B cell (primary cell): ENCODE measurements around the gene DPH3. TPM values are rescaled to one million over a fixed set of nuclear protein-coding genes. Genes with fewer than 3 reads are reported as not detected.

Source experiments
- ATAC-seq: fragments of 200-7000 bp; cut with Tn5 transposase; one replicate; pipeline ENCODE4 v1.10.0; 2021; ENCODE audit warnings: low read depth, mild to moderate bottlenecking, moderate number of reproducible peaks, moderate library complexity
- CTCF ChIA-PET: fragments of 350-600 bp; sonication (Branson Sonifier 250); formaldehyde crosslinking; loops from one replicate; lab custom pipeline; 2021; ENCODE audit warnings: antibody characterized with exemption, inconsistent platforms; lab: Charles Lee
- POLR2A ChIA-PET: fragments of 350-600 bp; sonication (Branson Sonifier 250); formaldehyde crosslinking; loops from one replicate; lab custom pipeline; 2021; ENCODE audit warnings: antibody characterized with exemption; lab: Charles Lee
- DNase-seq: peaks from one replicate; pipeline ENCODE4 v3.0.0; 2013
- H2AFZ ChIP-seq: 2 replicates; pipeline ENCODE4 v1.6.1; 2012; ENCODE audit warnings: mild to moderate bottlenecking, low read depth, low read length; ENCODE audit not compliant: insufficient read depth, poor library complexity, severe bottlenecking
- H3K27ac ChIP-seq, 2 donors: 1 replicate in 1 of 2; 2 replicates in 1 of 2; pipeline ENCODE4 v1.5.1; 2012 to 2013; ENCODE audit warnings: low read length in 2 of 2, mild to moderate bottlenecking in 2 of 2, moderate library complexity in 1 of 2
- H3K27me3 ChIP-seq, 4 experiments: fragments of 200-600 bp in 1 of 4; sonication (generic) in 1 of 4; replicated peaks in 1 of 4; 1 replicate in 2 of 4; 2 replicates in 2 of 4; pipeline versions ENCODE4 v1.6.1 to v1.7.0; 2013 to 2016; ENCODE audit warnings: low read length in 3 of 4, mild to moderate bottlenecking in 2 of 4, mixed read lengths in 1 of 4, moderate library complexity in 1 of 4; ENCODE audit not compliant: insufficient read depth in 4 of 4, control insufficient read depth in 3 of 4; ENCODE audit errors: control extremely low read depth in 1 of 4
- H3K36me3 ChIP-seq, 2 experiments: replicated peaks in 1 of 2; 1 replicate in 1 of 2; 2 replicates in 1 of 2; pipeline versions ENCODE4 v1.6.1 to v1.7.1; 2013; ENCODE audit warnings: low read length in 1 of 2; ENCODE audit not compliant: insufficient read depth in 2 of 2, control insufficient read depth in 1 of 2; ENCODE audit errors: control extremely low read depth in 1 of 2, extremely low read depth in 1 of 2
- H3K4me1 ChIP-seq, 2 donors: fragments of 200-600 bp in 1 of 2; sonication (generic) in 1 of 2; 1 replicate in 1 of 2; 2 replicates in 1 of 2; pipeline versions ENCODE4 v1.5.1 to v1.6.1; 2013 to 2017; ENCODE audit warnings: low read length in 2 of 2; ENCODE audit not compliant: control insufficient read depth in 2 of 2, insufficient read depth in 2 of 2
- H3K4me2 ChIP-seq: replicated peaks from 2 replicates; pipeline ENCODE3; 2012; ENCODE audit warnings: mild to moderate bottlenecking, low read depth, low read length; ENCODE audit not compliant: poor library complexity, severe bottlenecking
- H3K4me3 ChIP-seq, 5 experiments: fragments of 200-600 bp in 1 of 5; sonication (generic) in 1 of 5; 1 replicate in 3 of 5; 2 replicates in 2 of 5; pipeline versions ENCODE4 v1.5.1 to v1.7.0; 2011 to 2016; ENCODE audit warnings: low read length in 4 of 5, mild to moderate bottlenecking in 4 of 5, low read depth in 2 of 5, control low read depth in 1 of 5, moderate library complexity in 1 of 5; ENCODE audit not compliant: insufficient read depth in 1 of 5; ENCODE audit errors: control extremely low read depth in 1 of 5, extremely low read depth in 1 of 5
- H3K79me2 ChIP-seq: fragments of 200-600 bp; sonication (generic); one replicate; pipeline ENCODE4 v1.6.0; 2016; ENCODE audit warnings: low read length; ENCODE audit not compliant: control insufficient read depth, insufficient read depth
- H3K9ac ChIP-seq: fragments of 200-600 bp; sonication (generic); 2 replicates; pipeline ENCODE4 v1.6.1; 2017; ENCODE audit warnings: mild to moderate bottlenecking, low read length, moderate library complexity
- H3K9me3 ChIP-seq, 3 donors: one replicate each; pipeline versions ENCODE4 v1.6.1 to v1.7.1; 2013; ENCODE audit warnings: low read length in 2 of 3; ENCODE audit not compliant: control insufficient read depth in 2 of 3, insufficient read depth in 1 of 3; ENCODE audit errors: control extremely low read depth in 1 of 3
- H4K20me1 ChIP-seq: 2 replicates; pipeline ENCODE4 v1.6.0; 2012; ENCODE audit warnings: mild to moderate bottlenecking, low read length; ENCODE audit not compliant: insufficient read depth, control insufficient read depth, poor library complexity, severe bottlenecking
- H3K27ac Mint-ChIP-seq: one replicate; pipeline ENCODE4 v1.8.0; 2021; ENCODE audit warnings: mixed read lengths
- H3K27me3 Mint-ChIP-seq: one replicate; pipeline ENCODE4 v1.8.0; 2021; ENCODE audit warnings: mixed read lengths
- H3K4me1 Mint-ChIP-seq: one replicate; pipeline ENCODE4 v1.8.0; 2021; ENCODE audit warnings: mixed read lengths
- H3K4me3 Mint-ChIP-seq: one replicate; pipeline ENCODE4 v1.8.0; 2021; ENCODE audit warnings: mixed read lengths
- H3K9me3 Mint-ChIP-seq: one replicate; pipeline ENCODE4 v1.8.0; 2022; ENCODE audit warnings: mixed read lengths; ENCODE audit not compliant: insufficient read depth
- CTCF ChIP-seq: fragments of 200-600 bp; IDR thresholded peaks from one replicate; pipeline ENCODE4 v1.8.0; 2022; ENCODE audit warnings: antibody characterized with exemption, mild to moderate bottlenecking
- EZH2 ChIP-seq: IDR thresholded peaks from 2 replicates; pipeline ENCODE4 v1.6.1; 2012; ENCODE audit warnings: borderline replicate concordance, low read depth, mild to moderate bottlenecking, moderate library complexity, low read length; ENCODE audit not compliant: insufficient read depth, poor library complexity, severe bottlenecking
- WGBS: methylation state at CpG from one replicate; pipeline ENCODE4 v1.1.5; 2013; ENCODE audit warnings: missing lambda C conversion rate; ENCODE audit not compliant: insufficient coverage; 5-methylcytosine and 5-hydroxymethylcytosine counted together
- intact Hi-C: fragments of 100-400 bp; cut with micrococcal nuclease; formaldehyde crosslinking; loops from one replicate; pipeline ENCODE4 v1.10.0; 2022
- polyA plus RNA-seq: library from polyadenylated mRNA; depleted of rRNA; stranded (reverse); fragments of >200 nt; gene quantifications from 2 replicates; pipeline ENCODE4 v1.2.3, GENCODE V29; 2012
- total RNA-seq, 2 donors: library from RNA; stranded (reverse); fragments of 120-200 nt in 1 of 2; gene quantifications; 1 replicate in 1 of 2; 2 replicates in 1 of 2; pipeline versions ENCODE4 v1.2.3 to v1.2.4, GENCODE V29; 2013 to 2022

DPH3 gene
- total and polyA plus RNA-seq, 2 donors (not counting 1 experiment from before 2014, with no cell fraction given) = 7.4 to 12.9 TPM

GRCh38 chr3:16222547-16222946 lies 42.2 kb downstream of the DPH3 start:
- Histone ChIP-seq H3K4me3 (no peak overlapping the region), H3K27ac (no peak overlapping the region), H4K20me1 (no peaks in the 10 kb centered on the region), H3K9ac (no peak overlapping the region), H3K4me2 (no peak overlapping the region), H3K4me1 (no peaks in the 10 kb centered on the region), H2AFZ (no peak overlapping the region), H3K36me3 (no peaks in the 10 kb centered on the region), H3K79me2 (no peaks in the 10 kb centered on the region), H3K9me3 (peaks cover 0 to 8% (median 0%) of the 10 kb centered on the region in 3 donors), H3K27me3 (peaks cover 0 to 4% (median 0%) of the 10 kb centered on the region in 4 experiments)
- WGBS = 100% methylated on average over 2 of the region's 2 CpGs
- DNase-seq = no peak
- POLR2A ChIA-PET = no interaction called here
- no peak for ATAC-seq
- intact Hi-C loops = no loop called here
- Mint-ChIP-seq H3K4me1 (peaks cover 3% of the 10 kb centered on the region), H3K9me3 (peaks cover 8% of the 10 kb centered on the region), H3K27me3 (peaks cover 12% of the 10 kb centered on the region), H3K27ac (no peak overlapping the region), H3K4me3 (no peak overlapping the region)
- CTCF ChIA-PET = interaction anchor here (1.8 kb wide), 1 partner anchor 25 kb away, joined by 4 read pairs; no protein-coding TSS in a partner anchor
- no peak for TF ChIP-seq CTCF
- no peak for TF ChIP-seq EZH2

- H3K9me3 ChIP-seq = peaks cover 0 to 8% (median 0%) of the 10 kb centered on the region in 3 donors
- H3K4me1 ChIP-seq = no peaks in the 10 kb centered on the region
- Mint-ChIP-seq H3K4me3 (no peak overlapping the region), H3K27me3 (peaks cover 12% of the 10 kb centered on the region), H3K9me3 (peaks cover 8% of the 10 kb centered on the region), H3K27ac (no peak overlapping the region), H3K4me1 (peaks cover 3% of the 10 kb centered on the region)
- TF ChIP-seq EZH2 (no peak), CTCF (no peak)
- H3K79me2 ChIP-seq = no peaks in the 10 kb centered on the region
- no peak overlapping the region for H3K4me2 ChIP-seq
- no peak overlapping the region for H2AFZ ChIP-seq
- ChIA-PET POLR2A (no interaction called here), CTCF (interaction anchor here (1.0 to 1.8 kb wide), 2 partner anchors 10 to 26 kb away, joined by 3 to 4 read pairs; no protein-coding TSS in a partner anchor)
- DNase-seq (no peak), ATAC-seq (no peak)
- 100% methylated on average over 1 of the region's 3 CpGs for WGBS
- no peaks in the 10 kb centered on the region for H4K20me1 ChIP-seq
- H3K36me3 ChIP-seq = no peaks in the 10 kb centered on the region
- no peak overlapping the region for H3K9ac ChIP-seq
- intact Hi-C loops = no loop called here
- H3K4me3 ChIP-seq = no peak overlapping the region
- no peak overlapping the region for H3K27ac ChIP-seq
- H3K27me3 ChIP-seq = peaks cover 0 to 4% (median 0%) of the 10 kb centered on the region in 4 experiments
These were observed 42.8 kb downstream of the DPH3 start for GRCh38 chr3:16221990-16222389.
